ENCODE results near the gene ROR1.

The ROR1 gene

GRCh38 chr1:63773815-63774616, at the start of gene ROR1 (continued):
- no peak for TF ChIP-seq ZNF19 (tag by site-specific recombination; IDR thresholded peaks at IDR 0.05; ENCODE audit: low read depth)
- TF ChIP-seq ZNF510 (tag by site-specific recombination; IDR thresholded peaks at IDR 0.05; ENCODE audit: insufficient replicate concordance): no peak
- TF ChIP-seq ZEB2 (tag by site-specific recombination; IDR thresholded peaks at IDR 0.05): peak; percentile 90
- TF ChIP-seq ZNF350 (tag by site-specific recombination; IDR thresholded peaks at IDR 0.05): no peak
- peak; percentile 58 for TF ChIP-seq SP2 (tag by site-specific recombination; IDR thresholded peaks at IDR 0.05)
- TF ChIP-seq BCL11B (tag by site-specific recombination; IDR thresholded peaks at IDR 0.05; ENCODE audit: low read depth): 0 out of 2 replicates have a peak, but pooled peaks have one; percentile 33
- TF ChIP-seq ZNF660 (tag by site-specific recombination; IDR thresholded peaks at IDR 0.05): peak; percentile 86
- no peak for TF ChIP-seq RBAK (tag by site-specific recombination; IDR thresholded peaks at IDR 0.05)
- TF ChIP-seq ZNF549 (tag by site-specific recombination; IDR thresholded peaks at IDR 0.05): no peak; the same call in 1 of the 2 replicates
- TF ChIP-seq ZNF335 (tag by site-specific recombination; conservative IDR thresholded peaks at IDR 0.05): peak; percentile 19
- no peak for TF ChIP-seq YY2 (tag by site-specific recombination; IDR thresholded peaks at IDR 0.05)
- TF ChIP-seq ZNF530 (tag by site-specific recombination; IDR thresholded peaks at IDR 0.05; ENCODE audit: low read depth): no peak
- TF ChIP-seq ZNF670 (tag by site-specific recombination; IDR thresholded peaks at IDR 0.05; ENCODE audit: low read depth): no peak
- TF ChIP-seq ZNF621 (tag by site-specific recombination; IDR thresholded peaks at IDR 0.05): no peak
- TF ChIP-seq SETDB1 (IDR thresholded peaks at IDR 0.05; ENCODE audit: insufficient read length, low read length): no peak
- TF ChIP-seq SP7 (tag by site-specific recombination; IDR thresholded peaks at IDR 0.05): peak; percentile 84
- TF ChIP-seq ZNF112 (tag by site-specific recombination; IDR thresholded peaks at IDR 0.05): no peak
- TF ChIP-seq ZIC2 (tag by site-specific recombination; IDR thresholded peaks at IDR 0.05): peak; percentile 37
- no peak for TF ChIP-seq ZNF132 (tag by site-specific recombination; IDR thresholded peaks at IDR 0.05; ENCODE audit: borderline replicate concordance)
- peak; percentile 23; the same call in 1 of the 2 replicates for TF ChIP-seq INSM2 (tag by site-specific recombination; IDR thresholded peaks at IDR 0.05)
- peak; percentile 94 for TF ChIP-seq HIC1 (tag by site-specific recombination; IDR thresholded peaks at IDR 0.05)
- no peak for TF ChIP-seq ZSCAN23 (tag by site-specific recombination; IDR thresholded peaks at IDR 0.05)
- peak; percentile 55 for TF ChIP-seq ZNF654 (tag by site-specific recombination; IDR thresholded peaks at IDR 0.05; ENCODE audit: low read depth)
- peak; percentile 38 for TF ChIP-seq ZNF561 (tag by site-specific recombination; IDR thresholded peaks at IDR 0.05; ENCODE audit: borderline replicate concordance)
- peak; percentile 92 for TF ChIP-seq ZNF366 (tag by site-specific recombination; conservative IDR thresholded peaks at IDR 0.05)
- no peak for TF ChIP-seq ZNF266 (tag by site-specific recombination; IDR thresholded peaks at IDR 0.05; ENCODE audit: low read depth)
- no peak for TF ChIP-seq ZNF548 (tag by site-specific recombination; IDR thresholded peaks at IDR 0.05)
- no peak for TF ChIP-seq ZNF585B (tag by site-specific recombination; IDR thresholded peaks at IDR 0.05)
- no peak for TF ChIP-seq SCRT1 (tag by site-specific recombination; IDR thresholded peaks at IDR 0.05; ENCODE audit: borderline replicate concordance)
- TF ChIP-seq BCL6B (tag by site-specific recombination; IDR thresholded peaks at IDR 0.05): no peak
- TF ChIP-seq ZNF629 (tag by site-specific recombination; IDR thresholded peaks at IDR 0.05): peak; percentile 71
- no peak for TF ChIP-seq GLIS2 (tag by site-specific recombination; IDR thresholded peaks at IDR 0.05)
- peak; percentile 8; the same call in 1 of the 2 replicates for TF ChIP-seq MYNN (tag by site-specific recombination; IDR thresholded peaks at IDR 0.05; ENCODE audit: borderline replicate concordance)
- no peak for TF ChIP-seq ZNF785 (tag by site-specific recombination; IDR thresholded peaks at IDR 0.05)

Measured in HEK293 (cell line).